ENCODE results near the gene NHLRC4.

Gene NHLRC4

GRCh38 chr16:586047-586644 lies 19.3 kb downstream of the NHLRC4 start:
- H3K9me3 ChIP-seq (ENCODE audit: control insufficient read depth in 2 of 2, low read length in 2 of 2) = no peaks in the 10 kb centered on the region
- H3K4me1 ChIP-seq (ENCODE audit: control insufficient read depth in 2 of 2, insufficient read depth in 2 of 2, low read length in 2 of 2) = peaks cover 17 to 24% of the 10 kb centered on the region in 2 donors
- H3K27me3 ChIP-seq (ENCODE audit: control insufficient read depth in 2 of 2, insufficient read depth in 2 of 2, low read length in 2 of 2) = peaks cover 0 to 2% of the 10 kb centered on the region in 2 donors
- no peak overlapping the region for H3K9ac ChIP-seq (ENCODE audit: low read depth in 1 of 2, low read length in 2 of 2)
- H3K36me3 ChIP-seq (ENCODE audit: control insufficient read depth in 2 of 2, insufficient read depth in 2 of 2, low read length in 2 of 2) = peaks cover 0 to 3% of the 10 kb centered on the region in 2 donors
- H3K4me3 ChIP-seq (ENCODE audit: low read length in 2 of 2) = no peak overlapping the region
- H3K27ac ChIP-seq (ENCODE audit: low read depth in 2 of 2, low read length in 2 of 2) = no peak overlapping the region

- H3K27ac ChIP-seq (ENCODE audit: low read depth in 2 of 2, low read length in 2 of 2) = no peak overlapping the region
- H3K4me1 ChIP-seq (ENCODE audit: control insufficient read depth in 2 of 2, insufficient read depth in 2 of 2, low read length in 2 of 2) = peaks cover 23 to 29% of the 10 kb centered on the region in 2 donors
- H3K9me3 ChIP-seq (ENCODE audit: control insufficient read depth in 2 of 2, low read length in 2 of 2) = no peaks in the 10 kb centered on the region
- peak overlapping the region in 1 of 2 donors; percentile 98 for H3K9ac ChIP-seq (ENCODE audit: low read depth in 1 of 2, low read length in 2 of 2)
- no peak overlapping the region for H3K4me3 ChIP-seq (ENCODE audit: low read length in 2 of 2)
- peaks cover 0 to 2% of the 10 kb centered on the region in 2 donors for H3K27me3 ChIP-seq (ENCODE audit: control insufficient read depth in 2 of 2, insufficient read depth in 2 of 2, low read length in 2 of 2)
- peaks cover 0 to 3% of the 10 kb centered on the region in 2 donors for H3K36me3 ChIP-seq (ENCODE audit: control insufficient read depth in 2 of 2, insufficient read depth in 2 of 2, low read length in 2 of 2)
Measured at GRCh38 chr16:586645-587590, 20.1 kb downstream of the NHLRC4 start.

- peak overlapping the region; percentile 70 to 89 for H3K4me3 ChIP-seq (ENCODE audit: low read length in 2 of 2)
- H3K4me1 ChIP-seq (ENCODE audit: control insufficient read depth in 2 of 2, insufficient read depth in 2 of 2, low read length in 2 of 2) = peaks cover 38 to 44% of the 10 kb centered on the region in 2 donors
- peak overlapping the region; percentile 97 to 98 for H3K27ac ChIP-seq (ENCODE audit: low read depth in 2 of 2, low read length in 2 of 2)
- H3K9ac ChIP-seq (ENCODE audit: low read depth in 1 of 2, low read length in 2 of 2) = peak overlapping the region; percentile 96 to 98
- no peaks in the 10 kb centered on the region for H3K36me3 ChIP-seq (ENCODE audit: control insufficient read depth in 2 of 2, insufficient read depth in 2 of 2, low read length in 2 of 2)
- H3K9me3 ChIP-seq (ENCODE audit: control insufficient read depth in 2 of 2, low read length in 2 of 2) = no peaks in the 10 kb centered on the region
- H3K27me3 ChIP-seq (ENCODE audit: control insufficient read depth in 2 of 2, insufficient read depth in 2 of 2, low read length in 2 of 2) = peaks cover 0 to 2% of the 10 kb centered on the region in 2 donors
Measured at GRCh38 chr16:588639-588888, 21.8 kb downstream of the NHLRC4 start.

GRCh38 chr16:588889-589657 lies 22.3 kb downstream of the NHLRC4 start:
- Histone ChIP-seq H3K4me1 (ENCODE audit: control insufficient read depth in 2 of 2, insufficient read depth in 2 of 2, low read length in 2 of 2) (peaks cover 43 to 49% of the 10 kb centered on the region in 2 donors), H3K27me3 (ENCODE audit: control insufficient read depth in 2 of 2, insufficient read depth in 2 of 2, low read length in 2 of 2) (peaks cover 0 to 2% of the 10 kb centered on the region in 2 donors), H3K9ac (ENCODE audit: low read depth in 1 of 2, low read length in 2 of 2) (peak overlapping the region; percentile 96 to 98), H3K36me3 (ENCODE audit: control insufficient read depth in 2 of 2, insufficient read depth in 2 of 2, low read length in 2 of 2) (no peaks in the 10 kb centered on the region), H3K9me3 (ENCODE audit: control insufficient read depth in 2 of 2, low read length in 2 of 2) (no peaks in the 10 kb centered on the region), H3K4me3 (ENCODE audit: low read length in 2 of 2) (peak overlapping the region; percentile 70 to 89), H3K27ac (ENCODE audit: low read depth in 2 of 2, low read length in 2 of 2) (peak overlapping the region; percentile 97 to 98)

- Histone ChIP-seq H3K27me3 (ENCODE audit: control insufficient read depth in 2 of 2, insufficient read depth in 2 of 2, low read length in 2 of 2) (peaks cover 0 to 2% of the 10 kb centered on the region in 2 donors), H3K4me1 (ENCODE audit: control insufficient read depth in 2 of 2, insufficient read depth in 2 of 2, low read length in 2 of 2) (peaks cover 50 to 55% of the 10 kb centered on the region in 2 donors), H3K36me3 (ENCODE audit: control insufficient read depth in 2 of 2, insufficient read depth in 2 of 2, low read length in 2 of 2) (no peaks in the 10 kb centered on the region), H3K9ac (ENCODE audit: low read depth in 1 of 2, low read length in 2 of 2) (peak within 1 kb of the TSS; percentile 96 to 98), H3K9me3 (ENCODE audit: control insufficient read depth in 2 of 2, low read length in 2 of 2) (no peaks in the 10 kb centered on the region), H3K27ac (ENCODE audit: low read depth in 2 of 2, low read length in 2 of 2) (peak within 1 kb of the TSS; percentile 97 to 98), H3K4me3 (ENCODE audit: low read length in 2 of 2) (peak within 1 kb of the TSS; percentile 89 to 95)
Measured at GRCh38 chr16:589658-590187, 22.9 kb downstream of the NHLRC4 start, which contains the start of gene RAB40C. RAB40C (plus strand) TSS chr16:590066; CDS start chr16:590292, 226 bp downstream.

DNA sequence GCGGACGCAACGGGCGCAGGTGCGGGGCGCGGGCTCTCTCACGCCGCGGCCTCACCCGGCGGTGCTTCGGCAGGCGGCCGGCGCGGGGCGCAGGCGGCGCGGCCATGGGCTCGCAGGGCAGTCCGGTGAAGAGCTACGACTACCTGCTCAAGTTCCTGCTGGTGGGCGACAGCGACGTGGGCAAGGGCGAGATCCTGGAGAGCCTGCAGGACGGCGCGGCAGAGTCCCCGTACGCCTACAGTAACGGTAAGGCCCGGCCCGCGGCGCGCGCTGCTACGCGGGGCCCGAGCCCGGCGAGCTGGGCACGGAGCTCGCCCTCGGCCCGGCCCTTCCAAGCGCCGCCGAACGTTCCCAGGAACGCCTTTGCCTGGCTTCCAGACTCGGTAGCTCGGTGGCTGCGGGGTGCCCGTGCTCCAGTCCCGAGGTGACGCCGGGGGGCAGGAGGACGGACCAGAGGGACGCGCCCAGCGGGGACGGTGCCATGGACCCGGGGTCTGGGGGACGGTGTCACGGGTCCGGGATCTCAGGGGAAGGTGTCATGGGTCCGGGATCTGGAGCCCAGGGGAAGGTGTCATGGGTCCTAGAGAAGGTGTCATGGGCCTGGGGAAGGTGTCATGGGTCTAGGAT lies 23.5 kb downstream of the NHLRC4 start:
- peak overlapping the region; percentile 92 to 98 for H3K9ac ChIP-seq (ENCODE audit: low read depth in 1 of 2, low read length in 2 of 2)
- H3K4me1 ChIP-seq (ENCODE audit: control insufficient read depth in 2 of 2, insufficient read depth in 2 of 2, low read length in 2 of 2) = peaks cover 55 to 58% of the 10 kb centered on the region in 2 donors
- H3K36me3 ChIP-seq (ENCODE audit: control insufficient read depth in 2 of 2, insufficient read depth in 2 of 2, low read length in 2 of 2) = no peaks in the 10 kb centered on the region
- peaks cover 0 to 2% of the 10 kb centered on the region in 2 donors for H3K27me3 ChIP-seq (ENCODE audit: control insufficient read depth in 2 of 2, insufficient read depth in 2 of 2, low read length in 2 of 2)
- no peaks in the 10 kb centered on the region for H3K9me3 ChIP-seq (ENCODE audit: control insufficient read depth in 2 of 2, low read length in 2 of 2)
- peak overlapping the region; percentile 92 to 96 for H3K27ac ChIP-seq (ENCODE audit: low read depth in 2 of 2, low read length in 2 of 2)
- peak overlapping the region; percentile 88 to 95 for H3K4me3 ChIP-seq (ENCODE audit: low read length in 2 of 2)

DNA sequence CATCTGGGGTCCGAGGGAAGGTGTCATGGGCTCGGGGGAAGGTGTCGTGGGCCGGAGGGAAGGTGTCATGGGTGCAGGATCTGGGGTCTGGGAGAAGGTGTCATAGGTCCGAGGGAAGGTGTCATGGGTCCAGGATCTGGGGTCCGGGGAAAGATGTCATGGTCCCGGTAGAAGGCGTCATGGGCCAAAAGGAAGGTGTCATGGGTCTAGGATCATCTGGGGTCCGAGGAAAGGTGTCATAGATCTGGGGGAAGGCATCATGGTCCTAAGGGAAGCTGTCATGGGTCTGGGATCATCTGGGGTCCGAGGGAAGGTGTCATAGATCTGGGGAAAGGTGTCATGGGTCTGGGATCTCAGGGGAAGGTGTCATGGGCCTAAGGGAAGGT lies 24.0 kb downstream of the NHLRC4 start:
- Histone ChIP-seq H3K27me3 (ENCODE audit: control insufficient read depth in 2 of 2, insufficient read depth in 2 of 2, low read length in 2 of 2) (peaks cover 0 to 2% of the 10 kb centered on the region in 2 donors), H3K36me3 (ENCODE audit: control insufficient read depth in 2 of 2, insufficient read depth in 2 of 2, low read length in 2 of 2) (peaks cover 0 to under 1% of the 10 kb centered on the region in 2 donors), H3K27ac (ENCODE audit: low read depth in 2 of 2, low read length in 2 of 2) (peak overlapping the region; percentile 92 to 96), H3K9me3 (ENCODE audit: control insufficient read depth in 2 of 2, low read length in 2 of 2) (no peaks in the 10 kb centered on the region), H3K4me1 (ENCODE audit: control insufficient read depth in 2 of 2, insufficient read depth in 2 of 2, low read length in 2 of 2) (peaks cover 56 to 58% of the 10 kb centered on the region in 2 donors), H3K9ac (ENCODE audit: low read depth in 1 of 2, low read length in 2 of 2) (peak overlapping the region; percentile 92 to 98), H3K4me3 (ENCODE audit: low read length in 2 of 2) (peak overlapping the region; percentile 88 to 95)

- Histone ChIP-seq H3K9ac (ENCODE audit: low read depth in 1 of 2, low read length in 2 of 2) (peak overlapping the region; percentile 92 to 98), H3K36me3 (ENCODE audit: control insufficient read depth in 2 of 2, insufficient read depth in 2 of 2, low read length in 2 of 2) (peaks cover 0 to 4% of the 10 kb centered on the region in 2 donors), H3K4me3 (ENCODE audit: low read length in 2 of 2) (peak overlapping the region; percentile 88 to 95), H3K27me3 (ENCODE audit: control insufficient read depth in 2 of 2, insufficient read depth in 2 of 2, low read length in 2 of 2) (peaks cover 0 to 2% of the 10 kb centered on the region in 2 donors), H3K9me3 (ENCODE audit: control insufficient read depth in 2 of 2, low read length in 2 of 2) (no peaks in the 10 kb centered on the region), H3K4me1 (ENCODE audit: control insufficient read depth in 2 of 2, insufficient read depth in 2 of 2, low read length in 2 of 2) (peaks cover 56 to 58% of the 10 kb centered on the region in 2 donors), H3K27ac (ENCODE audit: low read depth in 2 of 2, low read length in 2 of 2) (peak overlapping the region; percentile 92 to 96)
Measured at GRCh38 chr16:591231-591630, 24.4 kb downstream of the NHLRC4 start.

GRCh38 chr16:591892-592517 lies 25.2 kb downstream of the NHLRC4 start:
- no peaks in the 10 kb centered on the region for H3K9me3 ChIP-seq (ENCODE audit: control insufficient read depth in 2 of 2, low read length in 2 of 2)
- peaks cover 0 to 9% of the 10 kb centered on the region in 2 donors for H3K36me3 ChIP-seq (ENCODE audit: control insufficient read depth in 2 of 2, insufficient read depth in 2 of 2, low read length in 2 of 2)
- peak overlapping the region; percentile 92 to 96 for H3K27ac ChIP-seq (ENCODE audit: low read depth in 2 of 2, low read length in 2 of 2)
- no peaks in the 10 kb centered on the region for H3K27me3 ChIP-seq (ENCODE audit: control insufficient read depth in 2 of 2, insufficient read depth in 2 of 2, low read length in 2 of 2)
- peak overlapping the region; percentile 41 to 61 for H3K4me3 ChIP-seq (ENCODE audit: low read length in 2 of 2)
- peaks cover 56% of the 10 kb centered on the region in 2 donors for H3K4me1 ChIP-seq (ENCODE audit: control insufficient read depth in 2 of 2, insufficient read depth in 2 of 2, low read length in 2 of 2)
- peak overlapping the region; percentile 66 to 98 for H3K9ac ChIP-seq (ENCODE audit: low read depth in 1 of 2, low read length in 2 of 2)

Measured in mucosa of rectum (tissue), 2 donors.